Natural killer cell treated with Interleukin-12 subunit alpha and Interleukin-12 subunit beta and Interleukin-15 and Interleukin-18, amount 100 ng/mL, for 72 hours (primary cell): Measurements from ENCODE around the gene AMELX. TPM values are rescaled to one million over a fixed set of nuclear protein-coding genes. Genes with fewer than 3 reads are reported as not detected.

Experiments
- ATAC-seq, 2 donors: fragments of 150-1000 bp; cut with Tn5 transposase in 1 of 2; sonication (Bioruptor Pico), chemical (Tn5 transposase) in 1 of 2; 2 replicates each; pipeline ENCODE4 v1.10.0; 2021
- DNase-seq: peaks from one replicate; pipeline ENCODE4 v3.0.0; 2022; ENCODE audit warnings: low spot score
- H3K27ac Mint-ChIP-seq, 2 donors: 1 replicate in 1 of 2; 2 replicates in 1 of 2; pipeline ENCODE4 v1.8.0; 2022; ENCODE audit warnings: mixed read lengths in 2 of 2, mild to moderate bottlenecking in 1 of 2, moderate library complexity in 1 of 2
- H3K27me3 Mint-ChIP-seq, 2 donors: 1 replicate in 1 of 2; 2 replicates in 1 of 2; pipeline ENCODE4 v1.8.0; 2022; ENCODE audit warnings: mixed read lengths in 2 of 2
- H3K36me3 Mint-ChIP-seq: one replicate; pipeline ENCODE4 v1.8.0; 2022; ENCODE audit warnings: mixed read lengths
- H3K4me1 Mint-ChIP-seq, 2 donors: 1 replicate in 1 of 2; 2 replicates in 1 of 2; pipeline ENCODE4 v1.8.0; 2022; ENCODE audit warnings: low read depth in 2 of 2, mixed read lengths in 2 of 2, mild to moderate bottlenecking in 1 of 2
- H3K4me3 Mint-ChIP-seq: one replicate; pipeline ENCODE4 v1.8.0; 2022; ENCODE audit warnings: mixed read lengths
- H3K9me3 Mint-ChIP-seq: 2 replicates; pipeline ENCODE4 v1.8.0; 2022; ENCODE audit warnings: mixed read lengths
- total RNA-seq, 2 donors: library from RNA; stranded (reverse); gene quantifications; one replicate each; pipeline ENCODE4 v1.2.3, GENCODE V29; 2022

AMELX gene
- total RNA-seq, 2 donors from 2014 or later, result not detected

DNA sequence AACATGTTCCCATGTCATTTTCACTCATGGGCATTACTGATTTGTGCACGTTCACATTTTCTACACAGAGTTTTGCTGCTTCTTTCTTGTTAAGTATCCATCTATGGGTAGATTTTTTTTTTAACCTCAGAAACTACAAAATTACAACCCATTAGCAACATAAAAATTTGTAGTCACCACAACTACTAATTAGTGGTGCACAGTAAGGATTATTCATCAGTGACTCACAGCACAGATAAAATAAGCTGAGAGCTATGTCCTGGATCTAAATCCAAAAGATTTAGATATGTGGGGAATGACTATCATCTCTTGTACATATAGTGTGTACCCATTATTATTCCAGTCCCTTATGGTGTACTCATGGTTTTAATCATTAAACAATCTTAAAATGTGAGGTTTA lies 19.7 kb upstream of the AMELX start:
- H3K4me1 Mint-ChIP-seq, result no peaks in the 10 kb centered on the region
- ATAC-seq (no peak), DNase-seq (no peak)
- peaks cover 3% of the 10 kb centered on the region for H3K9me3 Mint-ChIP-seq
- no peak overlapping the region for H3K4me3 Mint-ChIP-seq
- H3K27me3 Mint-ChIP-seq, result peaks cover 0 to 4% of the 10 kb centered on the region in 2 donors
- no peaks in the 10 kb centered on the region for H3K36me3 Mint-ChIP-seq
- no peak overlapping the region for H3K27ac Mint-ChIP-seq

DNA sequence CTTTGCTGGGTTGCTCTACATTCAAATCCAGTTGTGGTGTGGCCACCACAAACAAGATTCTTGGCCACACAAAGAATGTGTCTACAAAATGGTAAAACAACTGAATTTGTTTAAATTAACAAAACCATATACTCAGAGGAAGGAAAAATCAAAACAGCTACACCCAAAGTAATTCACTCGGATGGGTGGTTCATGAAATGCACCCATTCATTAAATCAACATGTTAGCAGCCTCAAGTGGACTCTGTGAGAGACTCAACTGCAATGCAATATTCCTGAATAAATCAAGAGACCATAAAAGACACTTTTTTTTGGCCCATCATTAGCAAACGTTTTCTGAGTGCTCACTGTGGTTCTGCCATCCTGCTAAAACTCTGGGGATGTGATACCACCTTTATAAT lies 11.2 kb upstream of the AMELX start:
- Mint-ChIP-seq H3K36me3 (no peaks in the 10 kb centered on the region), H3K4me1 (no peaks in the 10 kb centered on the region), H3K27ac (no peak overlapping the region), H3K27me3 (no peaks in the 10 kb centered on the region), H3K4me3 (no peak overlapping the region), H3K9me3 (no peaks in the 10 kb centered on the region)
- no peak for ATAC-seq
- DNase-seq, result no peak

DNA sequence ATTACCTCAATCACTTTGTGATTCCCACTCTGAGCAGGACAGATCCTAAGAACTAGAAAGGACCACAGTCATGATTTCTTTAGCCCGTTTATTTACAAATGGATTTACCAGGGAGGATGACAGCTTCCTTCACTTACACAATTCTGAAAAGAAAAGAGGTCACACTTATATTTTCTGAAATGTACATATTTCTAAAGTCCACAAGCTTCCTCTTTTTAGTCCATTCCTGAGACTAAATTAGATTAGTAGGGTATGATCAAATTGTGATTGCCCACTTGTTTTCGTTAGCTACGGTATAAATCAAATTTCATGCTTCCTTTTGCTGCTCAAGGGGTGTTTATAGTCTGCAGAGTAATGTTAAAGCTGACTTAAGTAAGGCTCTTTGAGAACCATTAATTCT lies 7.6 kb upstream of the AMELX start:
- no peak for DNase-seq
- no peaks in the 10 kb centered on the region for H3K4me1 Mint-ChIP-seq
- no peaks in the 10 kb centered on the region for H3K27me3 Mint-ChIP-seq
- H3K27ac Mint-ChIP-seq, result no peak overlapping the region
- H3K36me3 Mint-ChIP-seq, result no peaks in the 10 kb centered on the region
- no peak for ATAC-seq
- no peak overlapping the region for H3K4me3 Mint-ChIP-seq
- H3K9me3 Mint-ChIP-seq, result no peaks in the 10 kb centered on the region

DNA sequence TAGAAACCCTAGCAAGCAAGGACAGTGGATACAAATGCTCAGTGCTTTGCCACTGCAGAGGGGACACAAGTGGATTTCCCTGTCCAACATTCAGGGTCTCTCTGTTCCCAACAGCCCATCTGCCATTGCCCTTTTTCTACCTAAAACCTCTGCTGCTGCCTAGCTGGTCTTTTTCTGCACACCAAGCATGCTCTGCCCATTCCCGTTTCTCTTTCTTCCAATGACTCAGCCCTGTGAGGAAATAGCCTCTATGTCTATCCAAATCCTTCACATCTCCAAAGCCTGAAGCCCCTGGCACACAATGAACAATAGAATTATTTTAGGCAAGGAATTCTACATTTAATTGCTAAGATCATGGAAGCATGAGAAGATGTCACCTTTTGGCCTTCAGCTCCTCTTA lies 5.7 kb upstream of the AMELX start:
- Mint-ChIP-seq H3K4me1 (no peaks in the 10 kb centered on the region), H3K36me3 (no peaks in the 10 kb centered on the region), H3K4me3 (no peak overlapping the region), H3K27me3 (no peaks in the 10 kb centered on the region), H3K9me3 (no peaks in the 10 kb centered on the region), H3K27ac (no peak overlapping the region)
- ATAC-seq, result no peak
- DNase-seq, result no peak

DNA sequence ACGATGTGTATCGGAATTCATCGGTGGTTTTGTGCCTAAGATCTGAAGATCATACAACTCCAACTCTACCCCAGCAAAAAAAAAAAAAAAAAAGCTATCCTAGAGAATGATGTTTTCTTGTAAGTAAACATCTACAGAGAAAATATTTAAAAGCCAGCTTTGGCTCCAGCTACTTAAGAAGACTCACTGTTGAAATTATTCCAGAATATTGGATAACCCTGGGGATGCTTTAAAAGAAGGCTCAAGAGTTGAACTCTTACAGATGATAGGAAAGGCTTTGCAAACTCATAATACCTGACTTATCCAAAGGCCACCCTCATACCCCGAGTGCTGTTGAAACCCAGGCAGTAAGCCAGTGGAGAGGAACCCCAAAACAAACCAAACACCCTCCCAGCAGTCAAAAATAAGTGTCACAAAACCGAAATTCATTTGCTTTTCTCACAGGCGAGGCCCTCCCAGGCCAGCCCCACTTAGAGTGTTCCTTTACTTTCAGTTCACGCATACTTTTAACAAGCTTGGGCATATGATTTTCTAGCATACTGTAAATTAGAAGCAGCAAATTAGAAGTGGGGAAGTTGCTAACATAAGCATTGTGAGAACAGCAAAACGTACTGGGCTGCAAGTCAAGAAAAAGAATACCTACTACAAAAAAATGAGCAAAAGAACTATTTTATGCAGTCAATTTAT lies 2.7 kb upstream of the AMELX start:
- DNase-seq (no peak), ATAC-seq (no peak)
- H3K27ac Mint-ChIP-seq, result no peak overlapping the region
- no peaks in the 10 kb centered on the region for H3K4me1 Mint-ChIP-seq
- no peak overlapping the region for H3K4me3 Mint-ChIP-seq
- no peaks in the 10 kb centered on the region for H3K27me3 Mint-ChIP-seq
- H3K9me3 Mint-ChIP-seq, result no peaks in the 10 kb centered on the region
- no peaks in the 10 kb centered on the region for H3K36me3 Mint-ChIP-seq

DNA sequence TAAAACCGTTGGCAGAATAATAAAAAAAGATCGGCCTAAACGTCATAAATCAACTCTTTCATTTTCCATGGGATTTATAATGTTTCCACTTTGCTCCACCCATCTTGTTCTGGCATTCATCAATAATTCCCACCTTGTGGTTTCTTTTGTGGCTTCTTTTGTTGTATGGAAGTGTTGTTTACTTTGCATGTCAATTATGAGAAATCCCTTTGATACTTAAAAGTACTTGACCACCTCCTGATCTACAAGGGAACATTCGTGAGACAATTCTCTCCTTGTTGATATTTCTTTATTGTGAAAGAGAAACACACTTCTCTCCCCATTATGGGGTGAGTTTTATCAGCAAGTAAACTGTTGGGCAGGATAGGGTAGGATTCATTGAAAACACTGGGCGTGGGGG lies 2.8 kb downstream of the AMELX start:
- H3K27ac Mint-ChIP-seq, result no peak overlapping the region
- ATAC-seq (no peak), DNase-seq (no peak)
- H3K27me3 Mint-ChIP-seq, result peaks cover 0 to 2% of the 10 kb centered on the region in 2 donors
- no peak overlapping the region for H3K4me3 Mint-ChIP-seq
- no peaks in the 10 kb centered on the region for H3K36me3 Mint-ChIP-seq
- no peaks in the 10 kb centered on the region for H3K4me1 Mint-ChIP-seq
- H3K9me3 Mint-ChIP-seq, result no peaks in the 10 kb centered on the region

DNA sequence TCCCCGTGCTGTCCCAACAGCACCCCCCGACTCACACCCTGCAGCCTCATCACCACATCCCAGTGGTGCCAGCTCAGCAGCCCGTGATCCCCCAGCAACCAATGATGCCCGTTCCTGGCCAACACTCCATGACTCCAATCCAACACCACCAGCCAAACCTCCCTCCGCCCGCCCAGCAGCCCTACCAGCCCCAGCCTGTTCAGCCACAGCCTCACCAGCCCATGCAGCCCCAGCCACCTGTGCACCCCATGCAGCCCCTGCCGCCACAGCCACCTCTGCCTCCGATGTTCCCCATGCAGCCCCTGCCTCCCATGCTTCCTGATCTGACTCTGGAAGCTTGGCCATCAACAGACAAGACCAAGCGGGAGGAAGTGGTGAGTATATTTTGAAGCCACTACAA lies 5.4 kb downstream of the AMELX start:
- DNase-seq (no peak), ATAC-seq (no peak)
- Mint-ChIP-seq H3K27me3 (peaks cover 0 to 2% of the 10 kb centered on the region in 2 donors), H3K27ac (no peak overlapping the region), H3K4me1 (no peaks in the 10 kb centered on the region), H3K4me3 (no peak overlapping the region), H3K36me3 (no peaks in the 10 kb centered on the region), H3K9me3 (no peaks in the 10 kb centered on the region)

DNA sequence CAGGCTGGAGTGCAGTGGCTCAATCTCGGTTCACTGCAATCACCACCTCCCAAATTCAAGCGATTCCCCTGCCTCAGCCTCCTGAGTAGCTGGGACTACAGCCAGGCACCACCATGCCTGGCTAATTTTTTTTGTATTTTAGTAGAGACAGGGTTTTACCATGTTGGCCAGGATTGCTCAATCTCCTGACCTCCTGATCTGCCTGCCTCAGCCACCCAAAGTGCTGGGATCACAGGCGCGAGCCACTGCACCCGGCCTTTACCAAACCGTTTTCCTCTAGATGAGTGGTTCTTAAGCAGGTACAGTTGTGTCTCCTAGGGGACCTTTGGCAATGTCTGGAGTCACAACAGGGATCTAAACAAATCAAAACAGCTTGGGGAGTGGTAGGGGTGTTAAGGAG lies 11.6 kb downstream of the AMELX start:
- no peaks in the 10 kb centered on the region for H3K27me3 Mint-ChIP-seq
- no peak overlapping the region for H3K27ac Mint-ChIP-seq
- H3K9me3 Mint-ChIP-seq, result no peaks in the 10 kb centered on the region
- H3K36me3 Mint-ChIP-seq, result no peaks in the 10 kb centered on the region
- H3K4me1 Mint-ChIP-seq, result no peaks in the 10 kb centered on the region
- no peak for ATAC-seq
- H3K4me3 Mint-ChIP-seq, result no peak overlapping the region
- DNase-seq, result no peak

DNA sequence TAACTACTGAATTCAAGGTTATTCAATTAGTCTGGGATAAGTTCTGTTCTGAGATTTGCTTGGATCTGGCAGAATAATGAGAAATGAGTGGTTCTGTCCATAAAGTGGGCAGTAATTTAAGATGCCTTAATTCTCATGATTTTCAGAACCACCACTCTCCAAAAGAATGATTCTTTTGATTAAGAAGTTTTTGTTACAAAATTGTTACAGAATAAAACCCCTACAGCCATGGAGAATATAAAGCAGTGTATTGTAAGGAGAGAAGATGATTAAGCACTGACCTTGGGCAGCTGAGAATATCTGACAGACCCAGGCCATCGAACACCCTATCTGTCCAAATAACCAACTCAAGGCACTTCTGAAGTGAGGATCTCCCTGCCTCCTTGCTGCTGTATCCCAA lies 12.4 kb downstream of the AMELX start:
- Mint-ChIP-seq H3K36me3 (no peaks in the 10 kb centered on the region), H3K27ac (no peak overlapping the region), H3K9me3 (no peaks in the 10 kb centered on the region), H3K27me3 (no peaks in the 10 kb centered on the region), H3K4me3 (no peak overlapping the region), H3K4me1 (no peaks in the 10 kb centered on the region)
- ATAC-seq (no peak), DNase-seq (no peak)

DNA sequence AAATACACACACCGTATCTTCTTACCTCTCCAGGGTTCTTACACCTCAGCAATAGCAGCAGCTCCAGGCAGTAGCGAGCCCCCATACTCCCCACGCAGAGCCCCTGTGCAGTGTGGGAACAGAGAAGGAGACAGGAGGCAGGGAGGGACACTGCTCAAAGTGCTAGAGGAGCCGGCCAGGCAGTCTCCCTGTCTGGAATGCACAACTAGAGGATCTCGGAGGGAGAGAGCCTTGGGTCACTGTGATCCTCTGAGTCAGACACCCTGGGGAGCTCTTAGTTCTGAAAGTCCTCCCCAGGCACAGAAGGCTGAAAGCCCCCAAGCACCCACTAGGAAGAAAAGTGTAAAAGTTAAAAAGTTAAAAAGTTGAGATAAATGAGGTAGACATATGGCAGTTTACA lies 16.0 kb downstream of the AMELX start:
- peaks cover 4% of the 10 kb centered on the region for H3K9me3 Mint-ChIP-seq
- DNase-seq, result no peak
- no peak for ATAC-seq
- H3K27ac Mint-ChIP-seq, result no peak overlapping the region
- no peaks in the 10 kb centered on the region for H3K27me3 Mint-ChIP-seq
- H3K4me3 Mint-ChIP-seq, result no peak overlapping the region
- no peaks in the 10 kb centered on the region for H3K4me1 Mint-ChIP-seq
- H3K36me3 Mint-ChIP-seq, result no peaks in the 10 kb centered on the region

DNA sequence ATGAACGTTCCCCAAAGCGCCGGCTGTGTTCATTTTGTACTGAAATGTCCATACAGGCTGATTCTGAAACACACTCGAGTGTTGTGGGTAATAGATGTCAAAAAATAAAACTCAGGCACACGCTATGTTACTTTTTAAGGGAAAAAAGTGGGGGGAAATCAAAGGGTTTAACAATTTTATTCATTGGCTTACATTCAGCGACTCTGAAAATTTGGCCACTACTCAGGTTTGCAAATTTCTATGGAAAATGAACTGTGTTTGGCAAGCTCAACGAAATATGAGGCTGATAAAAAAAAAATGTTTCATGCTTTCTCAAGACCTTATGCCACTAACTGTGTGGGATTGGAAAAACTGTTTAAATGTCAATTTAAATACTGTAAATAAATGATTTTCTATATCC lies 18.5 kb downstream of the AMELX start:
- DNase-seq (no peak), ATAC-seq (no peak)
- H3K9me3 Mint-ChIP-seq, result peaks cover 4% of the 10 kb centered on the region
- H3K4me3 Mint-ChIP-seq, result no peak overlapping the region
- no peaks in the 10 kb centered on the region for H3K4me1 Mint-ChIP-seq
- H3K27me3 Mint-ChIP-seq, result no peaks in the 10 kb centered on the region
- H3K27ac Mint-ChIP-seq, result no peak overlapping the region
- no peaks in the 10 kb centered on the region for H3K36me3 Mint-ChIP-seq

DNA sequence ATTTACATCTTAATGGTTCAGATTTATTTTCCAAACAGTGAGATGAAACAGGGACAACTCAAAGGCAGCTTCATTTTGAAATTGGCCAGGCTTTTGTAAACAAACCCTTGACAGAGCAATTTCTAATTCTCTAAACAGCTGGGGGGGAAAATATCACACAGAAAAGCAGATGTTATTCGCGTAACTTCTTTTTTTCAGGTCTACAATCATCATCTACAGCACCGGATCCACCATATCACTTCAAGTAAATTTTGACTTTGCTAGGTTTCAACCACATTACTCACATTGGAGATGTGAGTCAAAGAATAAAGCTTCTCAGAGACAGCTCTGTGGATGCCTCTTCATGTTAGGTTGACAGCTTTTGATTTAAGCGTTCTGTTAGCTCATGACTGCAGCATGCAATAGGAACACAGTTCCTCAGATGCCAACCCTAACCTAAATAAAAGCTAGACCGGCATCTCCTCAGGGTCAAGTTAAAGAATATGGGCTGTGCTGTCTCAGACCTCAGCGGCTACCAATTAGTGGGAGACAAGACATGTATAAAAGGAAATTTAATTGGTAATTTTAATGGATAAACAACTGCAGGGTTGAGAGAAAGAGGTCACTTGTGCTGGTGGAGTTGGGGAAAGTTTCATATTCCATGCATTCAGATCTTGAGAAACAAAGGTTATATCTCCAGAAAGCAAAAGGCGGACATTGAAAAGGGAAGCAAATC lies 26.8 kb downstream of the AMELX start:
- no peak for ATAC-seq
- no peaks in the 10 kb centered on the region for H3K4me1 Mint-ChIP-seq

DNA sequence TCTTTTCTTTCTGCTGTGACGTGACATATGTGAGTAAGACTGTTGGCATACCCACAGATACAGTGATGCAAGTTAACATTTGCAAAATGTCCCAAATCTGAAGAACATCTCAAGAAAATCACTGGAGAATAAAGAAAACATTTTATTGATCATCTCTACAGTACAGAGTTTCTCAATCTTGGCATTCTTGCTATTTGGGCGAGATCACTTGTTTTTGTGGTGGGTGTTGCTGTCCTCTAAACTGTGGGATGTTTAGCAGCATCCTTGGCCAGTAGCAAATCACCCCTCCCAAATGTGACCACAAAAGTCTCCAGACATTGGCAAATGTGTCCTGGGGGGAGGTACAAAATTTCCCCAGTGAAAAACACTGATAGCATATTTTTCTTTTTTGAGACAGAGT lies 28.8 kb downstream of the AMELX start:
- no peak overlapping the region for H3K4me3 Mint-ChIP-seq
- no peak for ATAC-seq
- DNase-seq, result no peak
- H3K9me3 Mint-ChIP-seq, result no peaks in the 10 kb centered on the region
- no peaks in the 10 kb centered on the region for H3K36me3 Mint-ChIP-seq
- no peak overlapping the region for H3K27ac Mint-ChIP-seq
- H3K4me1 Mint-ChIP-seq, result no peaks in the 10 kb centered on the region
- peaks cover 0 to 2% of the 10 kb centered on the region in 2 donors for H3K27me3 Mint-ChIP-seq

More for the DNA sequence above, 26.8 kb downstream of the AMELX start:
- H3K27ac Mint-ChIP-seq, result no peak overlapping the region
- DNase-seq, result no peak
- no peaks in the 10 kb centered on the region for H3K36me3 Mint-ChIP-seq
- no peaks in the 10 kb centered on the region for H3K9me3 Mint-ChIP-seq
- H3K27me3 Mint-ChIP-seq, result peaks cover 0 to 2% of the 10 kb centered on the region in 2 donors
- H3K4me3 Mint-ChIP-seq, result no peak overlapping the region

DNA sequence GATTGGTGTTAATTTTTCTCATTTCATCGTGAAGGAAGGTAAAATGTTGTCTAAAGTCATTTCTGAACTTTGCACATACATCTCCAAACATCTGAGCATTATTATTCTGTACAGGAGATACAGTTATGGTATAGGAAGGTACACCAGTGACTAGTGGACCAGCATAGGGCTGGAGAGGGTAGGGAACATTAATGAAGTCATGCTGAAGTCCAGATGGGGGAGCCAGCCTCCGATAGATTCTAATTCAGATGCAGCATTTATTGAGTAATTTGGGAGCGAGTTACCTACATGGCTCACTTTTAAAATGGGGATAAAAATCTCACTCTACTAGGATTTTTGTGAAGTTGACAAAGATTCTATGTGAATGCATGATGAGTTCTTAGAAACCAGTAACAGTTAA lies 34.9 kb downstream of the AMELX start:
- no peak for ATAC-seq
- no peak overlapping the region for H3K4me3 Mint-ChIP-seq
- H3K4me1 Mint-ChIP-seq, result no peaks in the 10 kb centered on the region
- peaks cover 3% of the 10 kb centered on the region for H3K9me3 Mint-ChIP-seq
- no peak for DNase-seq
- peaks cover 0 to 2% of the 10 kb centered on the region in 2 donors for H3K27me3 Mint-ChIP-seq
- H3K36me3 Mint-ChIP-seq, result no peaks in the 10 kb centered on the region
- H3K27ac Mint-ChIP-seq, result no peak overlapping the region

DNA sequence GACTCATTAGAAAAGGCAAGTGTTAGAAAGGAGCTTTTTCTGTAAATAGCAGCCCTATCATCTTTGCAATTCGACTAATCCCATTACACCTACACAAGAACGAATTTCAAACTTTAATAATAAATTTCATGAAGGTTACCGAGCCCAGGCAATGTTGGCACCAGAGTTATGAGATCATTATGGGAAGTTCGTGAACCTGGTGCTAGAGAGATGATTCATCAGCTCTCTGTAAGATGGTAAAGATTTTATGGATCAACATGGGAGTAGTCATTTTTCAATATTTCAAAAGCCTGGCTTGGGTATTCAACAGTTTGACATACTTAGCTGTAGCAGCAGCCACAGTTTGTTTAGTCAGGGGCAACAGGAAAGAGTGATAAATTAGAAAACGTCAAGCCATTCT lies 35.8 kb downstream of the AMELX start:
- Mint-ChIP-seq H3K9me3 (peaks cover 3% of the 10 kb centered on the region), H3K36me3 (no peaks in the 10 kb centered on the region), H3K4me1 (no peaks in the 10 kb centered on the region), H3K4me3 (no peak overlapping the region), H3K27ac (no peak overlapping the region), H3K27me3 (peaks cover 0 to 2% of the 10 kb centered on the region in 2 donors)
- DNase-seq (no peak), ATAC-seq (no peak)
